GDM1 (cell line): Measurements from ENCODE around the gene LGR5.
"Not testable (repeated sequence)": the region's sequence is repeated elsewhere in the genome, so short reads cannot be mapped to it uniquely, and the experiment has no call there.

Source experiments
- DNase-seq: peaks from one replicate; lab custom pipeline; 2025; lab: John Stamatoyannopoulos, UW

The LGR5 gene

GRCh38 chr12:71552728-71553501, 113.3 kb downstream of the LGR5 start:
- no peak for DNase-seq

DNA sequence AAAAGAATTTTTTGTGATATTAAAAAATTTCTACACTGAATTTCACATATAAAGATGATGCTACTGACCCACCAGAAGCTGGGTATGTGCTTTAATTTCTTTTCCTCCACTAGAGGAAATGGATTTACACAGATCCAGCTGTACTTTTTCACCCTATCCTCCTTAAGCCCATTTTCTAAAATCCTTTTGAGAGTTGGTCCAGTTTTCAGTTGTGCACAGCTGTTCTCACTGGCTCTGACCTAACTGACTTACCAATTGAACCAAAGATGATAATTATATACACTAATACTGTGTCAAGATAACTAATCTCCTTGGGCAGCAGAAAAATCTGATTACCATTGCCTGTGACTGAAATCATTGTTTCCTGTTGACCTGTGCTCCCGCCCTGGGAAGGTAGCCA, 115.6 kb downstream of the LGR5 start:
- no peak for DNase-seq

GRCh38 chr12:71555789-71556188, 116.2 kb downstream of the LGR5 start:
- not testable (repeated sequence) for DNase-seq

- no peak for DNase-seq
These were observed 116.8 kb downstream of the LGR5 start for GRCh38 chr12:71556448-71556847.

- no peak for DNase-seq
These were observed 117.3 kb downstream of the LGR5 start for GRCh38 chr12:71556875-71557274.

DNA sequence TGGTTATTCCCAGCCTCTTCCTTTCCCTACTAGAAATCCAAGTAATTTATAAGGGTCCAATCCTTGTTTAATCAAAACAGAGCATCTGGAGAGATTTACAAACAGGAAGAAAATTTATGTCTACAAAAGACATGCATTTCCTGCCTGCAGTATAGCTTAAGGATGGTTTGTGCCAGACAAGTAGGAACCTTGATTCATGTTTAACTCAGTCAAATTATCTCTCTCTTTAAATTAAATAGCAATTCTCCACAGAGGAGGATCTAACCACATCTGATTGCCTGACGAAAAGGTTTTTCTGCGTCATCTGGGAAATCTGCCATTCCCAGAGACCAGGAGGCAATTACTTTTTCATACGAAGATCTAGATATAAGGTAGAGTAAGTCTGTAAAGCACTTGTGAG, 118.8 kb downstream of the LGR5 start:
- DNase-seq: no peak

- no peak for DNase-seq
These were observed 123.3 kb downstream of the LGR5 start for GRCh38 chr12:71562676-71563595.

DNA sequence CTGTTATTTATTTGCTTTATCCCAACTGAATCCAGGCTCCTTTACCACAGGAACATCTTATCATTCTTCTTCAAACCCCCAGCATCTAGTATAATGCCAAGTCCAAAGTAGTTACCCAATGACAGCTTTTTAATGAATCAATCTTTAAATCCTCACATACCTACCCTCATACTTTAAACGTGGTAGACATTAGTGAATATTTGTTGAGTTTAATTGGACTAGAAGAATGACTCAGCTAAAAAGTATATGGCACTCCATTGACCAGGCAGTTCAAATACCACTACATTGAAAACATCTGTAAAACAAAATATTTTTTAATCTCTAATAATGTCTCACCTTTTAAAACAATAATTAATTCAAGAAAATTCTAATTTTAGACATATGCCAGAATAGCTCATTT, 125.9 kb downstream of the LGR5 start:
- DNase-seq: no peak

DNA sequence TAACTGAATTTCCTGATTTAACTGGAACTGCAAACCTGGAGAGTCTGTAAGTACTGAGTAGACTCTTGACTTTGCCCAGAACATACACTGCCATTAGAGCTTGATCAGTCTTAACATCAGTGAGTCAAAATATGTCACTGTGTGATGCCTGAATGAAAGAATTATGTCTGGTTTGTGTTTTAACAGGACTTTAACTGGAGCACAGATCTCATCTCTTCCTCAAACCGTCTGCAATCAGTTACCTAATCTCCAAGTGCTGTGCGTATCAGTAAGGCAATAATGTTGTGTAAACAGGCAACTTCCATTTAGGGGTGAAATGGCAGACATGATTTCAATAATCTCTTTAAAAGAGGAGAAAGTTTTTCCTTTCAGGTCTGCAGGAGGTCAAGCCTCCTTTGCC, 127.1 kb downstream of the LGR5 start:
- no peak for DNase-seq

DNA sequence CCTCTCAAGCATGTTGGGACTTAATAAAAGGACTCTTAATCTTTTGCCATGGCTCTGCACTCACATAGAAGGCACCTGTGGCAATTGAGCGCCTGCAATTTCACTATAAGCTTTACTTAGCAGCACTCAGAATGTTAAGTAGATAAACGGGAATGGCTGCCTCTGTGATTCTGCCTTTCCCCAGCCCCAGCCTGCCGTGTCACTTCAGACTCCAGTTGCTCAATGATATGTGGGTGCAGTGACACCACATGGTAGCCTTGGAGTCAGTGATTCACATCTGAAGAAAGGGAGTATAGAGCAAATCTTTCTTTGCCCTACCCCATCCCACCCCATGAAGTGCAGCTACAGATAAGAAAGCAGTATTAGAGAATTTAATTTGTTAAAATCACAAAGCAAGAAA, 127.9 kb downstream of the LGR5 start:
- DNase-seq: no peak

DNA sequence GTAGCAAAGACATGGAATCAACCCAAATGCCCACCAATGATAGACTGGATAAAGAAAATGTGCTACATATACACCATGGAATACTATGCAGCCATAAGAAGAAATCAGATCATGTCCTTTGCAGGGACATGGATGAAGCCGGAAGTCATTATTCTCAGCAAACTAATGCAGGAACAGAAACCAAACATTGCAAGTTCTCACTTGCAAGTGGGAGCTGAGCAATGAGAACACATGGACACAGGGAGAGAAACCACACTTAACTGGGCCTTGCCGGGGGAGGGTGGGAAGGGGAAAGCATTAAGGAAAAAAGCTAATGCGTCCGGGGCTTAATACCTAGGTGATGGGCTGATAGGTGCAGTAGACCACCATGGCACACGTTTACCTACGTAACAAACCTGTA, 130.3 kb downstream of the LGR5 start:
- DNase-seq: not testable (repeated sequence)

DNA sequence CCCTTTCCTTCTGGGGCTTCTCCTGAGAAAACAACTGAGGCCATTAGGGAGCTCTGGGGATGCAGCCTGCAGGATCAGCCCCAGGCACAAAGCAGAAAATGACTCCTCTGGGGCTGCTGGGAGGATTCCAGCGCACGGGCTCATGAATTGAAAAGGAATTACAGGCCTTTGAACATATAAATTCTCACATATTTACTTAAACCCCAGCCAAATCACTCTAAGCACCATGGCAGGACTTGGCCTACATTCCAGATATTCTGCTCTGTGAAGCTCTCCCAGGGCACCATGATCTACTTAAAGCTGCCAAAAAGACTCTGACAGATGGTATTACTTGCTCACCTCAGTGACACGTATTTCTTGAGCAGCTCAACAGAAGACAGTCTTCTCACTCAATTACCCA, 136.9 kb downstream of the LGR5 start:
- no peak for DNase-seq

DNA sequence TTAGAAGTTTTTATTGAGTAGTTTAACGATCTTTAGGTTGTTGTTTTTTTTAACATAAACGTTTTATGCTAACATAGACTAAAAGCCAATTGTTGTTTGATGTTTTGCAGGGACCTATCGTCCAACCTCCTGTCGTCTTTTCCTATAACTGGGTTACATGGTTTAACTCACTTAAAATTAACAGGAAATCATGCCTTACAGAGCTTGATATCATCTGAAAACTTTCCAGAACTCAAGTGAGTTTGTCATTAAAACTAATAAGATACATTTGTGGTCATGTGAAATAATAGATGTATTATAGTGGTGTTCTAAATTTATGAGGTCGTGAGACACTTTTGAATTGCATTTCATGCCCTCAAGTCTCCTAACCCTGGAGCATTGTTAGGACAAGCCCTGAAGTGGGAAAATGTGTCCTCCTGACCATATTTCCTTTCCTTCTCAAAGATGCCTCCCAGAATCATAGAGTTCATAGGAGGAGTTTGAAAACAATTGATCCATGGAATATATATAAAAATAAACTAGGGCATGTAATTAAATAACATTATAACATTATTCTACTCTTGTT, 139.2 kb downstream of the LGR5 start:
- no peak for DNase-seq

GRCh38 chr12:71581206-71581605, 141.6 kb downstream of the LGR5 start:
- no peak for DNase-seq

DNA sequence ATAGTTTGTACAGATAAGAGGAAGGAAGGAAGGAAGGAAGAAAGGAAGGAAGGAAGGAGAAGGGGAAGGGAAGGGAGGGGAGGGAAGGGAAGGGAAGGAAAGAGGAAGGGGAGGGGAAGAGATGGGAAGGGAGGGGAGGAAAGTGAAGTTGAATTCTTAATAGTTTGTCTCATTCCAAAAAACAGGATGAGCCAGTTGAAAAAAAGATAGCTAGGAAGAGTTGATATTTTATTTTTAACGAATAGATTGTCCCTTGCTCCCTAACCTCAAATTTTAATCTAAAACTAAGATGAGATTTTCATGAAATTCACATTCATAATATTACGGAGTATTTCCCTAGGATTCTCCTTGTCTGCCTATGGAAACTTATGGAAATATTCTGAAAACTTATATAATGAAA, 143.3 kb downstream of the LGR5 start:
- DNase-seq: no peak

- no peak for DNase-seq
These were observed 144.8 kb downstream of the LGR5 start for GRCh38 chr12:71584356-71584755.

DNA sequence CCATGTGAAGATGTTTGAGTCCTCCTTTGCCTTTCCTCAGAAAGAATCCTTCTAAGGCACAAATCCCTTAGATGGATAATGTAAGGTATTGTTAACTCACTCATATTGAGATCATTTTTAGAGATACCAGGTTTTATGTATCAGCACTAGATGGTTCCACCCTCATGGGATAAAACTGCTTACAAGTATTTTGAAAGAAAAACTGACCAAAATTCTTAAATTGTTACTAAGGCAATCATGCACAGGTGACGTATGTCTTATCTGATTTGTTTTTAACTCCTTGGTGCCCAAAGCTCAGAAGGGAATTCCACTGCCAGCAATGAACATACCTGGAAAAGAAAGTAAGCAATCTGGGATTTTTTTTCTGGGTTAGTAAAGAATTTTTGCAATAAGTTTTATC, 145.6 kb downstream of the LGR5 start:
- DNase-seq: no peak

GRCh38 chr12:71587012-71587411, 147.4 kb downstream of the LGR5 start:
- no peak for DNase-seq

DNA sequence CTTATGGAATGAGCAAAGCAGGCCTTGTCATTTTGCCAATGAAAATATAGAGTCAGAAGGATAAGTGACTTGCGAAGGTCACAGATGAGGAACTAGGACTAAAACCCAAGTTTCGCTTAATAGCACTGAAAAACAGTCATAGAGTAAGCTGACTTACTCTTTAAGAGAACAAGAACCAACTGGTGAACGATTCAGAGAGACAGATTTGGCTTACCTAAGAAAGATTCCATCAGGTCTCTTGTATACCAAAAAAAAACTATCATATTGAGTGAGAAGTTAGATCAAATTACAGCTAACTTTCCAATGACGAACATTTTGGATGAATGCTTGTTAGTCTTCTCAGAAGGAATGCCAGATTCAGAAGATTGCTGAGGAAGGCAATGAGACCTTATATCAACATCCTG, 149.9 kb downstream of the LGR5 start:
- no peak for DNase-seq

- no peak for DNase-seq
These were observed 152.0 kb downstream of the LGR5 start for GRCh38 chr12:71591601-71592000.

GRCh38 chr12:71592841-71593240, 153.2 kb downstream of the LGR5 start:
- no peak for DNase-seq

DNA sequence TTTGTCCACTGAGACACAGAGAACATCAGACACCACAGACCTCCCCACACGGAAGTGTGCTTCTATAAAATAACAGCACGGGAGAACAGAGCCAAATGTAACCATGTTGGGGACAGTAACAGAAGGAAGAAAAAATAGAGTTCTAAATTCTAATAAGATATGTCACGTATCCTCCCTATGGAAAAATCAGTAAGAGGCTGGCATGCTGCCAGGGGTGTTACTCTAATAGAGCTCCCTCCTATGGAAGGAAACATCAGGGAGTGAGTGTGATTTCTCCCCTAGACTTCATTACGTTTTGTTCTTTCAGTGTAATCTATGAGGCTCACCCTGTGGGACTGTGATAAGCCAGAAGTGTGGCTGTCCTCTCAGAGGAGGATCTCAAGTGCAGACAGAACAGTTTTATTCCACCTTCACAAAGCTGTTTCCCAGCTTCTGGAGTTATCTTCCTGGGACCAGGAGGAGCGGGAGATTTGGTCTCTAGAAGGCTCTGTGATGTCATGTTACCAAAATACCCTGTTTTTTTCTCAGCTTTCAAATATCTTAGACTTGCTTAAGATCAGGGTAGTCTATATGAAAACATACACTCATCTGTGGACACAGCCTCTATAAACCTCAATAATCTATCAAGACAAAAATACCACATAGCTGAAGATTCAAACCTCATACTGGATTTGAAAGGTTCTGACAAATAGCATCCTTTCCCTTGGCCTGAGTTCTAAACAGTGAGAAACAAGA, 154.8 kb downstream of the LGR5 start:
- no peak for DNase-seq
